Breast epithelium (tissue), 3 donors: ENCODE measurements around the gene TOGARAM1.

Source experiments
- CTCF ChIP-seq, 3 donors: fragments of 450-650 bp; IDR thresholded peaks; one replicate each; pipeline ENCODE4 v1.5.1; 2016 to 2017; ENCODE audit warnings: antibody characterized with exemption in 3 of 3, mild to moderate bottlenecking in 3 of 3, moderate library complexity in 3 of 3
- POLR2A ChIP-seq: fragments of 450-650 bp; IDR thresholded peaks from one replicate; pipeline ENCODE4 v1.6.1; 2016; ENCODE audit warnings: antibody characterized with exemption, mild to moderate bottlenecking, moderate library complexity
- POLR2AphosphoS5 ChIP-seq, 3 donors: sonication (generic); formaldehyde crosslinking; IDR thresholded peaks; one replicate each; pipeline ENCODE4 v1.6.1; 2017; ENCODE audit warnings: antibody characterized with exemption in 3 of 3

- no peak for TF ChIP-seq CTCF (IDR thresholded peaks at IDR 0.05)
- no peak for TF ChIP-seq POLR2A
- no peak for TF ChIP-seq POLR2AphosphoS5 (IDR thresholded peaks at IDR 0.05)
These were observed 21.8 kb upstream of the TOGARAM1 start for GRCh38 chr14:44940211-44940610.
